Sigmoid colon (tissue), 7 donors: ENCODE data around the gene PDE6B. TPM values are rescaled to one million over a fixed set of nuclear protein-coding genes. Genes with fewer than 3 reads are reported as not detected.

ENCODE experiments used
- DNase-seq: peaks from one replicate; pipeline ENCODE4 v3.0.0-alpha.2; 2019
- H3K27ac ChIP-seq, 4 donors: fragments of 200-600 bp; sonication (generic); one replicate each; pipeline ENCODE4 v1.5.1; 2016 to 2019; ENCODE audit warnings: mild to moderate bottlenecking in 1 of 4
- H3K27me3 ChIP-seq, 3 donors: fragments of 200-600 bp; sonication (generic); one replicate each; pipeline ENCODE4 v1.5.1; 2019; ENCODE audit warnings: mild to moderate bottlenecking in 1 of 3
- H3K36me3 ChIP-seq, 4 donors: fragments of 200-600 bp; sonication (generic); one replicate each; pipeline ENCODE4 v1.5.1; 2016 to 2019
- H3K4me1 ChIP-seq, 4 donors: fragments of 200-600 bp; sonication (generic); one replicate each; pipeline ENCODE4 v1.5.1; 2017 to 2019
- H3K4me3 ChIP-seq, 4 donors: fragments of 200-600 bp; sonication (generic); one replicate each; pipeline ENCODE4 v1.5.1; 2017 to 2019; ENCODE audit warnings: mild to moderate bottlenecking in 2 of 4, moderate library complexity in 1 of 4
- H3K9me3 ChIP-seq, 4 donors: fragments of 200-600 bp in 3 of 4; sonication (generic) in 3 of 4; one replicate each; pipeline versions ENCODE4 v1.5.1 to v1.6.1; 2013 to 2019
- EP300 ChIP-seq, 4 donors: sonication (generic); formaldehyde crosslinking; IDR thresholded peaks; one replicate each; pipeline ENCODE4 v1.6.1; 2017; ENCODE audit warnings: antibody characterized with exemption in 4 of 4
- POLR2A ChIP-seq, 2 donors: fragments of 450-650 bp; IDR thresholded peaks; one replicate each; pipeline ENCODE4 v1.6.1; 2016; ENCODE audit warnings: antibody characterized with exemption in 2 of 2, mild to moderate bottlenecking in 2 of 2, moderate library complexity in 2 of 2
- POLR2AphosphoS5 ChIP-seq, 4 donors: sonication (generic); formaldehyde crosslinking; IDR thresholded peaks; one replicate each; pipeline ENCODE4 v1.6.1; 2017; ENCODE audit warnings: antibody characterized with exemption in 4 of 4
- WGBS, 2 donors: extraction: QIAGEN DNeasy Blood & Tissue Kit; methylation state at CpG; one replicate each; pipeline ENCODE4 v1.1.7; 2013; 5-methylcytosine and 5-hydroxymethylcytosine counted together
- intact Hi-C: fragments of 100-400 bp; cut with DNase I; formaldehyde crosslinking; loops from one replicate; pipeline ENCODE4 v1.15.1; 2023
- polyA plus RNA-seq, 3 donors: library from polyadenylated mRNA; stranded (reverse); fragments of 200-250 nt; gene quantifications; one replicate each; pipeline ENCODE4 v1.2.3, GENCODE V29; 2013
- total RNA-seq, 4 donors: library from RNA; depleted of rRNA; stranded (reverse); fragments of >200 nt; gene quantifications; one replicate each; pipeline ENCODE4 v1.1.0, GENCODE V29; 2016
- TF ChIP-seq, protein P1 (sequence below), 4 experiments: fragments of 450-650 bp in 3 of 4; fragments of 200-600 bp in 1 of 4; IDR thresholded peaks; one replicate each; pipeline ENCODE4 v1.5.1; 2016 to 2019; ENCODE audit warnings: antibody characterized with exemption in 4 of 4, mild to moderate bottlenecking in 3 of 4, moderate library complexity in 2 of 4
- donor health status: healthy with polysubstance abuse.
- donor health status: Bipolar disorder and iron deficiency.
- donor health status: healthy.

The PDE6B gene
- total and polyA plus RNA-seq, 7 donors: under 0.01 to 5.4 (median 1.5) TPM; not detected in 1

- peaks cover 0 to 46% (median 26%) of the 10 kb centered on the region in 3 donors for H3K27me3 ChIP-seq
- TF ChIP-seq POLR2A (IDR thresholded peaks at IDR 0.05): no peak
- TF ChIP-seq, protein P1, sequence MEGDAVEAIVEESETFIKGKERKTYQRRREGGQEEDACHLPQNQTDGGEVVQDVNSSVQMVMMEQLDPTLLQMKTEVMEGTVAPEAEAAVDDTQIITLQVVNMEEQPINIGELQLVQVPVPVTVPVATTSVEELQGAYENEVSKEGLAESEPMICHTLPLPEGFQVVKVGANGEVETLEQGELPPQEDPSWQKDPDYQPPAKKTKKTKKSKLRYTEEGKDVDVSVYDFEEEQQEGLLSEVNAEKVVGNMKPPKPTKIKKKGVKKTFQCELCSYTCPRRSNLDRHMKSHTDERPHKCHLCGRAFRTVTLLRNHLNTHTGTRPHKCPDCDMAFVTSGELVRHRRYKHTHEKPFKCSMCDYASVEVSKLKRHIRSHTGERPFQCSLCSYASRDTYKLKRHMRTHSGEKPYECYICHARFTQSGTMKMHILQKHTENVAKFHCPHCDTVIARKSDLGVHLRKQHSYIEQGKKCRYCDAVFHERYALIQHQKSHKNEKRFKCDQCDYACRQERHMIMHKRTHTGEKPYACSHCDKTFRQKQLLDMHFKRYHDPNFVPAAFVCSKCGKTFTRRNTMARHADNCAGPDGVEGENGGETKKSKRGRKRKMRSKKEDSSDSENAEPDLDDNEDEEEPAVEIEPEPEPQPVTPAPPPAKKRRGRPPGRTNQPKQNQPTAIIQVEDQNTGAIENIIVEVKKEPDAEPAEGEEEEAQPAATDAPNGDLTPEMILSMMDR (IDR thresholded peaks at IDR 0.05): no peak
- TF ChIP-seq POLR2AphosphoS5 (IDR thresholded peaks at IDR 0.05): no peak
- no peak for TF ChIP-seq EP300 (IDR thresholded peaks at IDR 0.05)
- H3K27ac ChIP-seq: no peak overlapping the region
- WGBS, 2 donors: 88% methylated on average over 29 of the region's 29 CpGs
- H3K4me3 ChIP-seq: no peak overlapping the region
- intact Hi-C loops: no loop called here
- H3K36me3 ChIP-seq: no peaks in the 10 kb centered on the region
- H3K9me3 ChIP-seq: no peaks in the 10 kb centered on the region
- H3K4me1 ChIP-seq: no peaks in the 10 kb centered on the region
- DNase-seq: no peak
These were observed 28.6 kb downstream of the PDE6B start for GRCh38 chr4:653831-654502.

DNA sequence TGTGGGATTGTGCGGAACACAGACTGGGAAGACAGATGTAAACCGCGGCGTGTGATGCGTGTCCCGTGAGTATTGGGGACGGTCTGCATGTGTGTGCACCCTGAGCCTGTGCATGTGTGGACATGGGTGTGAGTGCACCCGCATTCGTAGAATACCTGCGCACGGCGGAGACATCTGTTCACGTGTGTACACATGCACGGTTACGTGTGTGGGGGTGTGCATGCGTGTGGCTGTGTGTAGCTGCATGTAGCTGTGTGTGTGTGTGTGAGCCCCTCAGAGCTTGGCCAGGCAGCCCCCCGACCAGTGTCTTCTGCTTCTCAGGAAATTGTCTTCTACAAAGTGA, 29.1 kb downstream of the PDE6B start:
- Histone ChIP-seq H3K4me1 (no peaks in the 10 kb centered on the region), H3K36me3 (no peaks in the 10 kb centered on the region), H3K4me3 (no peak overlapping the region), H3K9me3 (no peaks in the 10 kb centered on the region), H3K27me3 (peaks cover 0 to 42% (median 21%) of the 10 kb centered on the region in 3 donors), H3K27ac (no peak overlapping the region)
- TF ChIP-seq, protein P1 (IDR thresholded peaks at IDR 0.05): no peak
- TF ChIP-seq POLR2AphosphoS5 (IDR thresholded peaks at IDR 0.05): no peak
- TF ChIP-seq POLR2A (IDR thresholded peaks at IDR 0.05): no peak
- 94 to 95% methylated on average over 17 of the region's 17 CpGs for WGBS, 2 donors
- no peak for DNase-seq
- intact Hi-C loops: no loop called here

GRCh38 chr4:654871-655463, 29.6 kb downstream of the PDE6B start:
- H3K27me3 ChIP-seq: peaks cover 0 to 37% (median 16%) of the 10 kb centered on the region in 3 donors
- intact Hi-C loops: no loop called here

GRCh38 chr4:655464-656151, 30.2 kb downstream of the PDE6B start:
- H3K9me3 ChIP-seq: no peaks in the 10 kb centered on the region
- peak; percentile 54 for DNase-seq
- no peak overlapping the region for H3K4me3 ChIP-seq
- intact Hi-C loops: no loop called here
- H3K36me3 ChIP-seq: no peaks in the 10 kb centered on the region
- H3K27ac ChIP-seq: no peak overlapping the region
- peaks cover 0 to 30% (median 10%) of the 10 kb centered on the region in 3 donors for H3K27me3 ChIP-seq
- H3K4me1 ChIP-seq: no peaks in the 10 kb centered on the region
- TF ChIP-seq EP300 (IDR thresholded peaks at IDR 0.05) (no peak), POLR2A (IDR thresholded peaks at IDR 0.05) (no peak), POLR2AphosphoS5 (IDR thresholded peaks at IDR 0.05) (no peak)
- TF ChIP-seq, protein P1 (IDR thresholded peaks at IDR 0.05): no peak
- WGBS, 2 donors: 59 to 69% methylated on average over 26 of the region's 26 CpGs

More at GRCh38 chr4:654871-655463, 29.6 kb downstream of the PDE6B start:
- TF ChIP-seq POLR2AphosphoS5 (IDR thresholded peaks at IDR 0.05): no peak
- no peak for TF ChIP-seq POLR2A (IDR thresholded peaks at IDR 0.05)
- TF ChIP-seq, protein P1 (IDR thresholded peaks at IDR 0.05): no peak
- TF ChIP-seq EP300 (IDR thresholded peaks at IDR 0.05): no peak
- Histone ChIP-seq H3K36me3 (no peaks in the 10 kb centered on the region), H3K4me1 (no peaks in the 10 kb centered on the region), H3K4me3 (no peak overlapping the region), H3K27ac (no peak overlapping the region), H3K9me3 (no peaks in the 10 kb centered on the region)
- DNase-seq: no peak
- 50 to 66% methylated on average over 17 of the region's 17 CpGs for WGBS, 2 donors
